ENCODE data around the gene PCDHAC1.

The PCDHAC1 gene

GRCh38 chr5:140966293-140967225, 40.5 kb downstream of the PCDHAC1 start, which contains the start of gene PCDHAC2:
TSS of gene PCDHAC2 (plus strand) at chr5:140966476. CDS start at chr5:140966767, 291 bp downstream.
- DNase-seq (ENCODE audit: low read depth), result no peak

DNA sequence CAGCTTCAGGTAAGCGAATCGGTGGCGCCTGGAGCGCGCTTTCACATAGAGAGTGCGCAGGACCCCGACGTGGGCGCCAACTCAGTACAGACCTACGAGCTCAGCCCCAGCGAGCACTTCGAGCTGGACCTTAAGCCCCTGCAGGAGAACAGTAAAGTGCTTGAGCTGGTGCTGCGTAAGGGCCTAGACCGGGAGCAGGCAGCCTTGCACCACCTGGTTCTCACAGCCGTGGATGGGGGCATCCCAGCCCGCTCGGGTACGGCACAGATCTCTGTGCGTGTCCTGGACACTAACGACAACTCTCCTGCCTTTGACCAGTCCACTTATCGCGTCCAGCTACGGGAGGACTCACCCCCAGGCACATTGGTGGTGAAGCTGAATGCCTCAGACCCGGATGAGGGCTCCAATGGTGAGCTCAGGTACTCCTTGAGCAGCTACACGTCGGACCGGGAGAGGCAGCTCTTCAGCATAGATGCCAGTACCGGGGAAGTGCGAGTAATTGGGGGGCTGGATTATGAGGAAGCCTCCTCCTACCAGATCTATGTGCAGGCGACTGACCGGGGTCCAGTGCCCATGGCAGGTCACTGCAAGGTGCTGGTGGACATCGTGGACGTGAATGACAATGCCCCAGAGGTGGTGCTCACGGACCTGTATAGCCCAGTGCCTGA, 41.3 kb downstream of the PCDHAC1 start:
- DNase-seq (ENCODE audit: low read depth), result no peak

- no peak for DNase-seq (ENCODE audit: low read depth)
Measured at GRCh38 chr5:140969880-140970279, 43.8 kb downstream of the PCDHAC1 start.

- no peak for DNase-seq (ENCODE audit: low read depth)
Measured at GRCh38 chr5:140973550-140973949, 47.5 kb downstream of the PCDHAC1 start.

DNA sequence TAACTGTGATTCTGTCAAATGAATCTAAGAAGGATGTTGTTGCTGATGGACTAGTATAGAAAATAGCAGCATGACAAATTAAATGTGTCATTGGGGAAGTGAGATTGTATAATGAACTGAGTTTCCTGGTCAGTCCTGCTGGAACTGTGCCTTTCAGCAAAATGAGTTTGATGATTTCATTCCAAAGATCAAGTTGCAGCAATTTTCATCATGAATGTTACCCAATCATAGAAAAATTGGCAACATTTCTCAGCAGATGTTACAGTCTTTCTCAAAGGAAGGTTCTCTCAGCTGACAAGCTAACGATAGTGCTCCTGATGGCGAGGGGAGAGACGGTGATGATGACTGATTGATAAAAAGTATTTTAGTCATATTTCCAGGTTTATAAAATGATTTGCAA, 50.9 kb downstream of the PCDHAC1 start:
- DNase-seq (ENCODE audit: low read depth), result no peak

DNA sequence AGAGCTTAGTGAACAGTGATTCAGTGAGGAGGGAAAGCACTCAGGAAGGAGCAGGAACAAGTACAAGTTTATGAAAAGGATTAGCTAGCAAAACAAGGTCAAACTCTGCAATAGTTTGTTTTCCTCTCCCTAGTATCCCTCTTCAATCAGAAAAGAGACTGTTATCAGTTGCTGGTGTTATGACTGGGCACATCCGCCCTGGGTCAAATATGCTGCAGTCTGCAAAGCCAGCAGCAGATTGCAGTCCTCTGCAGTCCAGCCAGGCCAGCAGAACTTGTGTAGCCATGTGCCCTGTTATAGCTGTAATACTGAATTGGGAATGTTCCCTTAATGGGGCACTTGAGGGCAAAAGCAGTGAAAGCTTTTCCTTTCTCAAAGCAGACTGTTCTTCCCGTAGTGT, 52.2 kb downstream of the PCDHAC1 start:
- DNase-seq (ENCODE audit: low read depth), result no peak

DNA sequence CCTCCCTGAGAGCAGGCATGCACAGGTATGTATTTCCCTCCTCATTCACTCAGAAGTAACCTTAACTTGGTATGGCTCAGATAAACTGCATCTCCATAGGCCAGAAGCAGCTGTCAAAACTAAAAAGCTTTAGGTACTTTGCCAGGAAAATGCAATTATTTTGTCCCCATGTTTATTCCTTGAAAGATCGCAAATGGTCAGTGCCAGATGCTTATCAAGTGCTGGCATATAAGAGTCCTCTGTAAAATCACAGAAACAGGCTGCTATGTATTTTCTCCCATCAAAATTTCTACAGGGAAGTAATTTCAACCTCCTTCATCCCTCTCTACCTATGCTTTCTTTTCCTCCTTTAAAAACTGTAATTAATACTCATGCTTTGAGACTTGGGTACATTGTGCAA, 52.9 kb downstream of the PCDHAC1 start:
- DNase-seq (ENCODE audit: low read depth), result no peak
